GM13976 (cell line): ENCODE measurements around the gene RPL7A.

Experiments used
- DNase-seq: peaks from one replicate; pipeline ENCODE4 v3.0.0; 2012; ENCODE audit warnings: low spot score
- CTCF ChIP-seq: IDR thresholded peaks from 2 replicates; pipeline ENCODE4 v1.5.1; 2012; ENCODE audit warnings: borderline replicate concordance, mild to moderate bottlenecking; ENCODE audit not compliant: insufficient read depth; ENCODE audit errors: extremely low read depth, missing control alignments, control extremely low read depth
- in situ Hi-C: fragments of 300-500 bp; cut with MboI; formaldehyde crosslinking; loops from one replicate; pipeline ENCODE4 v1.12.0; 2022; ENCODE audit warnings: low sequenced_read_pairs, mixed read lengths, inconsistent platforms; ENCODE audit not compliant: unreplicated experiment

Gene RPL7A

DNA sequence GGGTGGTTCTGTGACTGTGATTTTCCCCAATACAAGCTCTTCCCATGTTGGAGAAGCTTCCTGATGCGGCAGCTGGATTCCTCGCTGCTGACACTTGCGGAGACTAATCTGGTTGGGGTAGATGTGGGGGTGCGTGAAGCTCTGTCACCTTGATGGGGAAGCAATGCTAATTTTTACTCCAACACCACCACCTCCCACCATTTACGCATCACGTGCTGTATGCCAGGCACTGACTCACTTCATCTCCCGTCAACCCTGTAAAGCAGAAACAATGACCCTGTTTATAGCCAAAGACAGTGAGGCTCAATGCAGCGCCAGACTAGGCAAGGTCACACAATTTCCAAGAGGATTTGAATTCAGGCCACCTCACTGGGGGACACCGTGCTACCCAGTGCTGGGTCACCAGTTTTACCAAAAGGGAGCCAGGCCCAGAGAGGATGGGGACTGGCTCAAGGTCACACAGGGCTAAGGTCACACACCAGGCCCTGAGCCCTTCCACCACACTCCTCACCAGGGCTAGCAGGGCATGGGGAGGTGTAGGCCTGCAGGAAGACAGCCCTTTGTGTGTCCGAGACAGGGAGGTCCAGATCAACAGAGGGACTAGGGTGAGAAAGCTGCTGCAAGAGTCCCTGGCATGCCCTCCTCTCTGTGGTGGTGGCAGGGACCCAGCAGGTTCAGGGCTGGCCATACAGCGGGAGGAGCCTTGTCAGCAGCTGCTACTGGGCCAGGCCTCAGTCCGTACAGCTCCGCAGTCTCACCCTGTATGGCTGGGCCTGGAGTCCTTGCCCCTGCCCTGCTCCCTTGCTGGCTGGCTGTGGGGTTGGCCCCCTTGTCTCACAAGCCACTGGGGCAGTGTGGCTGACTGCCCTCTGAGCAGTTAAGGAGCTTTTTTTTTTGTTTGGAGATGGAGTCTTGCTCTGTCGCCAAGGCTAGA lies 31.4 kb downstream of the RPL7A start:
- no peak for TF ChIP-seq CTCF
- no peak for DNase-seq
- in situ Hi-C loops: no loop called here

GRCh38 chr9:133380734-133381133 lies 32.7 kb downstream of the RPL7A start:
- no peak for TF ChIP-seq CTCF
- in situ Hi-C loops: no loop called here
- DNase-seq: no peak

GRCh38 chr9:133382507-133383141 lies 34.6 kb downstream of the RPL7A start:
- in situ Hi-C loops: no loop called here
- no peak for DNase-seq
- TF ChIP-seq CTCF: no peak

DNA sequence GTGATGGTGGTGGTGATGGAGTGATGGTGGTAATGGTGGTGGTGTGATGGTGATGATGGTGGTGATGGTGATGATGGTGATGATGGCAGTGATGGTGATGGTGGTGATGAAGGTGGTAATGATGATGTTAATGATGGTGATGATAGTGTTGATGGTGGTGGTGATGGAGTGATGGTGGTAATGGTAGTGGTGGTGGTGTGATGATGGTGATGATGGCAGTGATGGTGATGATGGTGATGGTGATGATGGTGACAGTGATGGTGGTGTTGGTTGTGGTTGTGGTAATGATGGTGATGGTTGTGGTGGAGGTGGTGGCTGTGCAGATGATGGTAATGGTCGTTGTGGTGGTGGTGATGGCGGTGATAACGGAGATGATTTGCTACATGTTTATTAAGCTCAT lies 35.4 kb downstream of the RPL7A start:
- no peak for TF ChIP-seq CTCF
- in situ Hi-C loops: no loop called here
- no peak for DNase-seq

DNA sequence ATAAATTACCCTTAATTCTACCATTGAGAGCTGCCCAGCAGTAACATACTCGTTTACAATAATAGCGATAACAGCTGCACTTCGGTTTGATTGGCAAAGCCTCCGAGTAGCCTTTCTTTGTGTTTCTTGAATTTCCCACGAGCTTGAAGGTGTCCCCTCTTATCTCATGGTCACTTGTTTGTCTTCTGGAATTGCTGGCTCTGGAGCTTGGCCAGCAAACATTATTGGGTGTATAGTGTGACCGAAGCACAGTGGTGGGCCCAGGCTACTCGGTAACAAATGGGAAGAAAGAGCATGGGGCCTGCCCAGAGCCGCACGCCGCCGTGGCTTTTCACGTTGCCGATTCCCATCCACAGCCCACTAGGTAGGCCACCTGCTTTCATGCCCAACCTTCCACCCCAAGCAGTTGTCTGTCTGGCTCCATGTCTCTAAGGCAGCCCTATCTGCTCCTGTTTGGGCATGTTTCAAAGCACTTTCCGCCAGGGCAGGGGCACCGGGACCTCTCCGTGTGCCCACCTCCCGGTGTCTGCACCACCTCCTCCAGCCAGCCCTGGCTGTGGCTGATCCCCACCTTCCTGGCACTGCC lies 36.8 kb downstream of the RPL7A start:
- DNase-seq: no peak
- in situ Hi-C loops: no loop called here
- no peak for TF ChIP-seq CTCF

DNA sequence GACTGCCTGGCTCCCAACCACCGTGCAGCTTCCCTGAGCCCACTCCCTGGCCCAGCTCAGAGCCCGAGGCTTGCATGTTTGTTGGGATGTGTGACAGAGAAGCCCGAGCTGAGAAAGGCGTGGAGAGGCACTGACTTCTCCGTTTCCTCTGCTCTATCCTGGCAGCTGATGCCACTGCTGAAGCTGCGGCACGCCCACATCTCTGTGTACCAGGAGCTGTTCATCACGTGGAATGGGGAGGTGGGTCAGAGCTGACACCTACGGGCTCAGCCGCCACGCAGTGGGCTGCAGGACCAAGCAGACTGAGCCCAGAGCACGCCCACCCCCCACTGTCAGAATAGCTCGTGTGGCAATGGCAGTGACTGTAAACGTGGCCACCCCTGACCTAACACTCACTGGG lies 37.4 kb downstream of the RPL7A start:
- in situ Hi-C loops: no loop called here
- no peak for DNase-seq
- TF ChIP-seq CTCF: no peak
